ENCODE results near the gene KCNK13. TPM values are rescaled to one million over a fixed set of nuclear protein-coding genes. Genes with fewer than 3 reads are reported as not detected.

KCNK13 gene
- total and polyA plus RNA-seq, 9 donors: 0.21 to 0.70 (median 0.33) TPM

- no peak overlapping the region for H3K4me3 ChIP-seq (ENCODE audit: low read length)
- no peak for DNase-seq
- 94% methylated on average over 5 of the region's 11 CpGs for WGBS (ENCODE audit: insufficient coverage)
Observed at GRCh38 chr14:90039253-90040010, 22.4 kb upstream of the KCNK13 start.

GRCh38 chr14:90040411-90040810 is 21.4 kb upstream of the KCNK13 start:
- WGBS (ENCODE audit: insufficient coverage): 78% methylated on average over 2 of the region's 3 CpGs
- H3K27ac ChIP-seq (ENCODE audit: low read length): no peak overlapping the region

More at GRCh38 chr14:90039253-90040010, 22.4 kb upstream of the KCNK13 start:
- H3K4me1 ChIP-seq (ENCODE audit: control insufficient read depth, insufficient read depth, low read length): peaks cover 10% of the 10 kb centered on the region
- H3K27me3 ChIP-seq (ENCODE audit: control insufficient read depth, insufficient read depth, low read length): no peaks in the 10 kb centered on the region
- H3K27ac ChIP-seq (ENCODE audit: low read length): no peak overlapping the region
- H3K9me3 ChIP-seq (replicated peaks; ENCODE audit: control insufficient read depth, low read depth, low read length): no peaks in the 10 kb centered on the region
- H3K36me3 ChIP-seq (ENCODE audit: control insufficient read depth, insufficient read depth, low read length): peaks cover 37% of the 10 kb centered on the region

GRCh38 chr14:90042496-90043252 is 19.1 kb upstream of the KCNK13 start:
- no CpG with 5 or more reads among the region's 9 CpGs for whole genome bisulfite sequencing (ENCODE audit: insufficient coverage)

More at GRCh38 chr14:90040411-90040810, 21.4 kb upstream of the KCNK13 start:
- DNase-seq: peak; percentile 19
- Histone ChIP-seq H3K4me1 (ENCODE audit: control insufficient read depth, insufficient read depth, low read length) (peaks cover 10% of the 10 kb centered on the region), H3K36me3 (ENCODE audit: control insufficient read depth, insufficient read depth, low read length) (peaks cover 39% of the 10 kb centered on the region), H3K4me3 (ENCODE audit: low read length) (no peak overlapping the region), H3K27me3 (ENCODE audit: control insufficient read depth, insufficient read depth, low read length) (no peaks in the 10 kb centered on the region), H3K9me3 (replicated peaks; ENCODE audit: control insufficient read depth, low read depth, low read length) (no peaks in the 10 kb centered on the region)

GRCh38 chr14:90045616-90046015 is 16.2 kb upstream of the KCNK13 start:
- no peaks in the 10 kb centered on the region for H3K27me3 ChIP-seq (ENCODE audit: control insufficient read depth, insufficient read depth, low read length)
- DNase-seq: peak; percentile 6
- H3K4me3 ChIP-seq (ENCODE audit: low read length): no peak overlapping the region
- no CpG with 5 or more reads among the region's 2 CpGs for WGBS (ENCODE audit: insufficient coverage)
- H3K27ac ChIP-seq (ENCODE audit: low read length): no peak overlapping the region
- H3K9me3 ChIP-seq (replicated peaks; ENCODE audit: control insufficient read depth, low read depth, low read length): no peaks in the 10 kb centered on the region
- peaks cover 11% of the 10 kb centered on the region for H3K4me1 ChIP-seq (ENCODE audit: control insufficient read depth, insufficient read depth, low read length)
- H3K36me3 ChIP-seq (ENCODE audit: control insufficient read depth, insufficient read depth, low read length): peaks cover 31% of the 10 kb centered on the region

More at GRCh38 chr14:90042496-90043252, 19.1 kb upstream of the KCNK13 start:
- Histone ChIP-seq H3K4me3 (ENCODE audit: low read length) (no peak overlapping the region), H3K27me3 (ENCODE audit: control insufficient read depth, insufficient read depth, low read length) (no peaks in the 10 kb centered on the region), H3K4me1 (ENCODE audit: control insufficient read depth, insufficient read depth, low read length) (peaks cover 16% of the 10 kb centered on the region), H3K9me3 (replicated peaks; ENCODE audit: control insufficient read depth, low read depth, low read length) (no peaks in the 10 kb centered on the region), H3K27ac (ENCODE audit: low read length) (no peak overlapping the region), H3K36me3 (ENCODE audit: control insufficient read depth, insufficient read depth, low read length) (peaks cover 38% of the 10 kb centered on the region)
- DNase-seq: no peak

GRCh38 chr14:90049390-90049789 is 12.4 kb upstream of the KCNK13 start:
- Histone ChIP-seq H3K9me3 (replicated peaks; ENCODE audit: control insufficient read depth, low read depth, low read length) (no peaks in the 10 kb centered on the region), H3K27ac (ENCODE audit: low read length) (no peak overlapping the region), H3K4me3 (ENCODE audit: low read length) (no peak overlapping the region), H3K36me3 (ENCODE audit: control insufficient read depth, insufficient read depth, low read length) (peaks cover 12% of the 10 kb centered on the region), H3K27me3 (ENCODE audit: control insufficient read depth, insufficient read depth, low read length) (peaks cover 2% of the 10 kb centered on the region), H3K4me1 (ENCODE audit: control insufficient read depth, insufficient read depth, low read length) (peaks cover 5% of the 10 kb centered on the region)
- DNase-seq: peak; percentile 10
- WGBS (ENCODE audit: insufficient coverage): no CpG with 5 or more reads among the region's 3 CpGs

- 100% methylated on average over 2 of the region's 4 CpGs for WGBS (ENCODE audit: insufficient coverage)
- Histone ChIP-seq H3K27me3 (ENCODE audit: control insufficient read depth, insufficient read depth, low read length) (peaks cover 2% of the 10 kb centered on the region), H3K9me3 (replicated peaks; ENCODE audit: control insufficient read depth, low read depth, low read length) (no peaks in the 10 kb centered on the region), H3K4me3 (ENCODE audit: low read length) (no peak overlapping the region), H3K36me3 (ENCODE audit: control insufficient read depth, insufficient read depth, low read length) (peaks cover 3% of the 10 kb centered on the region), H3K27ac (ENCODE audit: low read length) (no peak overlapping the region), H3K4me1 (ENCODE audit: control insufficient read depth, insufficient read depth, low read length) (peaks cover 5% of the 10 kb centered on the region)
- no peak for DNase-seq
Observed at GRCh38 chr14:90050271-90050670, 11.5 kb upstream of the KCNK13 start.

- H3K4me1 ChIP-seq (ENCODE audit: control insufficient read depth, insufficient read depth, low read length): no peaks in the 10 kb centered on the region
- H3K9me3 ChIP-seq (replicated peaks; ENCODE audit: control insufficient read depth, low read depth, low read length): no peaks in the 10 kb centered on the region
- peaks cover 9% of the 10 kb centered on the region for H3K27me3 ChIP-seq (ENCODE audit: control insufficient read depth, insufficient read depth, low read length)
- no peaks in the 10 kb centered on the region for H3K36me3 ChIP-seq (ENCODE audit: control insufficient read depth, insufficient read depth, low read length)
- H3K4me3 ChIP-seq (ENCODE audit: low read length): no peak overlapping the region
- DNase-seq: no peak
- no CpG with 5 or more reads among the region's 2 CpGs for WGBS (ENCODE audit: insufficient coverage)
- no peak overlapping the region for H3K27ac ChIP-seq (ENCODE audit: low read length)
Observed at GRCh38 chr14:90053044-90053443, 8.8 kb upstream of the KCNK13 start.

- H3K27ac ChIP-seq (ENCODE audit: low read length): no peak overlapping the region
- no peaks in the 10 kb centered on the region for H3K36me3 ChIP-seq (ENCODE audit: control insufficient read depth, insufficient read depth, low read length)
- peaks cover 13% of the 10 kb centered on the region for H3K27me3 ChIP-seq (ENCODE audit: control insufficient read depth, insufficient read depth, low read length)
- WGBS (ENCODE audit: insufficient coverage): no CpG with 5 or more reads among the region's 1 CpG
- H3K4me3 ChIP-seq (ENCODE audit: low read length): no peak overlapping the region
- no peaks in the 10 kb centered on the region for H3K9me3 ChIP-seq (replicated peaks; ENCODE audit: control insufficient read depth, low read depth, low read length)
- no peak for DNase-seq
- H3K4me1 ChIP-seq (ENCODE audit: control insufficient read depth, insufficient read depth, low read length): no peaks in the 10 kb centered on the region
Observed at GRCh38 chr14:90054803-90055202, 7.0 kb upstream of the KCNK13 start.

GRCh38 chr14:90056826-90057225 is 5.0 kb upstream of the KCNK13 start:
- Histone ChIP-seq H3K9me3 (replicated peaks; ENCODE audit: control insufficient read depth, low read depth, low read length) (no peaks in the 10 kb centered on the region), H3K4me1 (ENCODE audit: control insufficient read depth, insufficient read depth, low read length) (peaks cover 14% of the 10 kb centered on the region), H3K27ac (ENCODE audit: low read length) (no peak overlapping the region), H3K27me3 (ENCODE audit: control insufficient read depth, insufficient read depth, low read length) (peaks cover 33% of the 10 kb centered on the region), H3K36me3 (ENCODE audit: control insufficient read depth, insufficient read depth, low read length) (no peaks in the 10 kb centered on the region), H3K4me3 (ENCODE audit: low read length) (no peak overlapping the region)
- DNase-seq: no peak
- 11% methylated on average over 4 of the region's 8 CpGs for WGBS (ENCODE audit: insufficient coverage)

GRCh38 chr14:90058876-90059458 is 2.8 kb upstream of the KCNK13 start:
- Histone ChIP-seq H3K9me3 (replicated peaks; ENCODE audit: control insufficient read depth, low read depth, low read length) (no peaks in the 10 kb centered on the region), H3K4me1 (ENCODE audit: control insufficient read depth, insufficient read depth, low read length) (peaks cover 23% of the 10 kb centered on the region), H3K4me3 (ENCODE audit: low read length) (no peak overlapping the region), H3K36me3 (ENCODE audit: control insufficient read depth, insufficient read depth, low read length) (no peaks in the 10 kb centered on the region), H3K27me3 (ENCODE audit: control insufficient read depth, insufficient read depth, low read length) (peaks cover 52% of the 10 kb centered on the region), H3K27ac (ENCODE audit: low read length) (no peak overlapping the region)
- no peak for DNase-seq
- 83% methylated on average over 1 of the region's 7 CpGs for WGBS (ENCODE audit: insufficient coverage)
